CD4-positive, alpha-beta T cell (primary cell): ENCODE data around the gene HBG2. TPM values are rescaled to one million over a fixed set of nuclear protein-coding genes. Genes with fewer than 3 reads are reported as not detected.

Experiments
- ATAC-seq: fragments of 200-7000 bp; cut with Tn5 transposase; one replicate; pipeline ENCODE4 v1.10.0; 2022; ENCODE audit warnings: mild to moderate bottlenecking; ENCODE audit not compliant: poor library complexity
- CTCF ChIA-PET: fragments of 350-600 bp; sonication (Branson Sonifier 250); formaldehyde crosslinking; loops from one replicate; lab custom pipeline; 2021; ENCODE audit warnings: antibody characterized with exemption, inconsistent platforms; lab: Charles Lee
- POLR2A ChIA-PET: fragments of 350-600 bp; sonication (Branson Sonifier 250); formaldehyde crosslinking; loops from one replicate; lab custom pipeline; 2021; ENCODE audit warnings: antibody characterized with exemption, inconsistent platforms; lab: Charles Lee
- DNase-seq, 14 experiments: peaks; one replicate each; pipeline ENCODE4 v3.0.0-alpha.2; 2013 to 2020; ENCODE audit warnings: mixed read lengths in 2 of 14
- H3K27ac ChIP-seq, 2 donors: one replicate each; pipeline versions ENCODE4 v1.5.1 to v1.7.0; 2013; ENCODE audit warnings: low read length in 2 of 2, low read depth in 1 of 2, mild to moderate bottlenecking in 1 of 2
- H3K27me3 ChIP-seq, 2 experiments: 1 replicate in 1 of 2; 2 replicates in 1 of 2; pipeline versions ENCODE4 v1.6.1 to v1.7.0; 2013; ENCODE audit warnings: low read length in 2 of 2, control low read depth in 1 of 2, mild to moderate bottlenecking in 1 of 2, moderate library complexity in 1 of 2; ENCODE audit not compliant: insufficient read depth in 2 of 2, control insufficient read depth in 1 of 2
- H3K36me3 ChIP-seq: one replicate; pipeline ENCODE4 v1.6.1; 2013; ENCODE audit warnings: low read length, control low read depth; ENCODE audit not compliant: insufficient read depth
- H3K4me1 ChIP-seq: one replicate; pipeline ENCODE4 v1.6.1; 2013; ENCODE audit warnings: low read length, control low read depth; ENCODE audit not compliant: insufficient read depth
- H3K4me3 ChIP-seq: one replicate; pipeline ENCODE4 v1.5.1; 2013; ENCODE audit warnings: mild to moderate bottlenecking, low read length, moderate library complexity
- H3K9me3 ChIP-seq, 2 experiments: 1 replicate in 1 of 2; 2 replicates in 1 of 2; pipeline versions ENCODE4 v1.6.1 to v1.7.0; 2013; ENCODE audit warnings: low read length in 2 of 2, mild to moderate bottlenecking in 2 of 2, control low read depth in 1 of 2, moderate library complexity in 1 of 2; ENCODE audit not compliant: control insufficient read depth in 1 of 2, insufficient read depth in 1 of 2
- H3K27ac Mint-ChIP-seq: one replicate; pipeline ENCODE4 v1.8.0; 2020; ENCODE audit warnings: mixed read lengths
- H3K27me3 Mint-ChIP-seq: one replicate; pipeline ENCODE4 v1.8.0; 2021; ENCODE audit warnings: mixed read lengths
- H3K36me3 Mint-ChIP-seq: one replicate; pipeline ENCODE4 v1.8.0; 2021; ENCODE audit warnings: low read depth, mixed read lengths
- H3K4me1 Mint-ChIP-seq: one replicate; pipeline ENCODE4 v1.8.0; 2021; ENCODE audit warnings: low read depth, mixed read lengths
- H3K4me3 Mint-ChIP-seq: one replicate; pipeline ENCODE4 v1.8.0; 2020; ENCODE audit warnings: mild to moderate bottlenecking, mixed read lengths
- H3K9me3 Mint-ChIP-seq: one replicate; pipeline ENCODE4 v1.8.0; 2020; ENCODE audit warnings: mixed read lengths
- CTCF ChIP-seq: fragments of 200-600 bp; IDR thresholded peaks from one replicate; pipeline ENCODE4 v1.8.0; 2022; ENCODE audit warnings: antibody characterized with exemption, mild to moderate bottlenecking
- intact Hi-C, 2 experiments: fragments of 100-400 bp; cut with DNase I in 1 of 2; cut with micrococcal nuclease in 1 of 2; formaldehyde crosslinking; loops; one replicate each; pipeline versions ENCODE4 v1.15.1 to v1.9.0; 2023 to 2025; cut with DNase I, micrococcal nuclease
- total RNA-seq, 174 experiments: library from RNA in 2 of 174; stranded (reverse) in 2 of 174; gene quantifications; one replicate each; pipeline ENCODE4 v1.2.3 and lab custom pipeline; 2021 to 2026

Gene HBG2
- total RNA-seq, 2 experiments from 2014 or later: not detected

GRCh38 chr11:5301846-5302245 is 47.3 kb upstream of the HBG2 start, which contains the start of gene OR51B4:
Gene OR51B4, minus strand, starts transcription at chr11:5301946. Its CDS starts 0 bp downstream, at chr11:5301946.
- peaks cover 3% of the 10 kb centered on the region for H3K27me3 Mint-ChIP-seq
- Histone ChIP-seq H3K4me1 (no peaks in the 10 kb centered on the region), H3K27me3 (no peaks in the 10 kb centered on the region), H3K9me3 (no peaks in the 10 kb centered on the region), H3K4me3 (no peak within 1 kb of the TSS), H3K36me3 (no peaks in the 10 kb centered on the region), H3K27ac (no peak within 1 kb of the TSS)
- H3K4me1 Mint-ChIP-seq: no peaks in the 10 kb centered on the region
- H3K4me3 Mint-ChIP-seq: no peak within 1 kb of the TSS
- no peak for TF ChIP-seq CTCF
- H3K36me3 Mint-ChIP-seq: no peaks in the 10 kb centered on the region
- intact Hi-C loops: no loop called here
- ChIA-PET CTCF (no interaction called here), POLR2A (no interaction called here)
- H3K27ac Mint-ChIP-seq: no peak within 1 kb of the TSS
- no peak for DNase-seq
- no peaks in the 10 kb centered on the region for H3K9me3 Mint-ChIP-seq
- no peak for ATAC-seq

- H3K27ac Mint-ChIP-seq: no peak overlapping the region
- no peak for TF ChIP-seq CTCF
- no peak for ATAC-seq
- no peaks in the 10 kb centered on the region for H3K9me3 ChIP-seq
- H3K36me3 ChIP-seq: no peaks in the 10 kb centered on the region
- peaks cover 3% of the 10 kb centered on the region for H3K27me3 Mint-ChIP-seq
- ChIA-PET POLR2A (no interaction called here), CTCF (no interaction called here)
- H3K27ac ChIP-seq: no peak overlapping the region
- no peak overlapping the region for H3K4me3 Mint-ChIP-seq
- H3K4me3 ChIP-seq: no peak overlapping the region
- H3K4me1 Mint-ChIP-seq: no peaks in the 10 kb centered on the region
- no peak for DNase-seq
- no peaks in the 10 kb centered on the region for H3K9me3 Mint-ChIP-seq
- H3K4me1 ChIP-seq: no peaks in the 10 kb centered on the region
- intact Hi-C loops: no loop called here
- H3K36me3 Mint-ChIP-seq: no peaks in the 10 kb centered on the region
- H3K27me3 ChIP-seq: no peaks in the 10 kb centered on the region
Observed at GRCh38 chr11:5300251-5300650, 45.7 kb upstream of the HBG2 start.

GRCh38 chr11:5298451-5298850 is 43.9 kb upstream of the HBG2 start:
- Mint-ChIP-seq H3K27ac (no peak overlapping the region), H3K9me3 (no peaks in the 10 kb centered on the region), H3K36me3 (no peaks in the 10 kb centered on the region), H3K27me3 (peaks cover 3% of the 10 kb centered on the region), H3K4me3 (no peak overlapping the region), H3K4me1 (no peaks in the 10 kb centered on the region)
- ATAC-seq (no peak), DNase-seq (no peak)
- Histone ChIP-seq H3K36me3 (no peaks in the 10 kb centered on the region), H3K27me3 (no peaks in the 10 kb centered on the region), H3K4me1 (no peaks in the 10 kb centered on the region), H3K27ac (no peak overlapping the region), H3K4me3 (no peak overlapping the region), H3K9me3 (peaks cover 0 to 7% of the 10 kb centered on the region in 2 experiments)
- intact Hi-C loops: no loop called here
- no peak for TF ChIP-seq CTCF
- POLR2A ChIA-PET: no interaction called here
- CTCF ChIA-PET: no interaction called here
